IPS DF 6.9 (cell line): Measurements from ENCODE around the gene NKAIN2.
"Not testable (repeated sequence)": the region's sequence is repeated elsewhere in the genome, so short reads cannot be mapped to it uniquely, and the experiment has no call there.

Source experiments
- DNase-seq: peaks from one replicate; pipeline ENCODE4 v3.0.0-alpha.2; 2013; ENCODE audit warnings: low read depth, low spot score
- H3K27ac ChIP-seq: one replicate; pipeline ENCODE4 v1.5.1; 2013; ENCODE audit warnings: low read length, control low read depth
- H3K27me3 ChIP-seq: 2 replicates; pipeline ENCODE4 v1.6.1; 2013; ENCODE audit warnings: mild to moderate bottlenecking, low read length; ENCODE audit not compliant: control insufficient read depth, insufficient read depth
- H3K36me3 ChIP-seq: 2 replicates; pipeline ENCODE4 v1.6.1; 2013; ENCODE audit warnings: low read length; ENCODE audit not compliant: control insufficient read depth, insufficient read depth
- H3K4me1 ChIP-seq: 2 replicates; pipeline ENCODE4 v1.6.1; 2013; ENCODE audit warnings: low read length; ENCODE audit not compliant: control insufficient read depth, insufficient read depth
- H3K4me3 ChIP-seq: 2 replicates; pipeline ENCODE4 v1.5.1; 2013; ENCODE audit warnings: mild to moderate bottlenecking, low read length
- H3K9me3 ChIP-seq: 2 replicates; pipeline ENCODE4 v1.6.1; 2013; ENCODE audit warnings: low read length, inconsistent platforms; ENCODE audit not compliant: control insufficient read depth, insufficient read depth
- WGBS: extraction: QIAGEN DNeasy Blood & Tissue Kit; methylation state at CpG from one replicate; pipeline ENCODE4 v1.1.7; 2013; ENCODE audit warnings: mixed read lengths, missing lambda C conversion rate; ENCODE audit not compliant: insufficient read length, insufficient coverage; 5-methylcytosine and 5-hydroxymethylcytosine counted together

NKAIN2 gene

GRCh38 chr6:124683507-124683906 is 879.8 kb downstream of the NKAIN2 start:
- no peak for DNase-seq
- Histone ChIP-seq H3K4me3 (no peak overlapping the region), H3K36me3 (no peaks in the 10 kb centered on the region), H3K4me1 (no peaks in the 10 kb centered on the region), H3K9me3 (no peaks in the 10 kb centered on the region), H3K27ac (no peak overlapping the region), H3K27me3 (no peaks in the 10 kb centered on the region)
- no CpG with 5 or more reads among the region's 4 CpGs for WGBS

- DNase-seq, result no peak
- H3K4me1 ChIP-seq, result no peaks in the 10 kb centered on the region
- H3K27ac ChIP-seq, result no peak overlapping the region
- WGBS, result no CpG with 5 or more reads among the region's 2 CpGs
- no peaks in the 10 kb centered on the region for H3K36me3 ChIP-seq
- no peaks in the 10 kb centered on the region for H3K9me3 ChIP-seq
- no peak overlapping the region for H3K4me3 ChIP-seq
- H3K27me3 ChIP-seq, result no peaks in the 10 kb centered on the region
Observed at GRCh38 chr6:124684621-124685020, 881.0 kb downstream of the NKAIN2 start.

- Histone ChIP-seq H3K27ac (no peak overlapping the region), H3K36me3 (no peaks in the 10 kb centered on the region), H3K9me3 (no peaks in the 10 kb centered on the region), H3K4me3 (no peak overlapping the region), H3K27me3 (no peaks in the 10 kb centered on the region), H3K4me1 (no peaks in the 10 kb centered on the region)
- no peak for DNase-seq
Observed at GRCh38 chr6:124688369-124688768, 884.7 kb downstream of the NKAIN2 start.

- H3K4me1 ChIP-seq, result no peaks in the 10 kb centered on the region
- no peak overlapping the region for H3K4me3 ChIP-seq
- no CpG with 5 or more reads among the region's 4 CpGs for WGBS
- H3K27ac ChIP-seq, result no peak overlapping the region
- H3K36me3 ChIP-seq, result no peaks in the 10 kb centered on the region
- no peaks in the 10 kb centered on the region for H3K27me3 ChIP-seq
- H3K9me3 ChIP-seq, result no peaks in the 10 kb centered on the region
- no peak for DNase-seq
Observed at GRCh38 chr6:124694139-124694705, 890.6 kb downstream of the NKAIN2 start.

GRCh38 chr6:124699038-124699437 is 895.4 kb downstream of the NKAIN2 start:
- WGBS, result no CpG with 5 or more reads among the region's 2 CpGs

GRCh38 chr6:124703541-124703940 is 899.9 kb downstream of the NKAIN2 start:
- no peak for DNase-seq
- WGBS, result no CpG with 5 or more reads among the region's 2 CpGs

More at GRCh38 chr6:124699038-124699437, 895.4 kb downstream of the NKAIN2 start:
- H3K27me3 ChIP-seq, result no peaks in the 10 kb centered on the region
- H3K9me3 ChIP-seq, result no peaks in the 10 kb centered on the region
- no peak overlapping the region for H3K27ac ChIP-seq
- no peak overlapping the region for H3K4me3 ChIP-seq
- no peaks in the 10 kb centered on the region for H3K36me3 ChIP-seq
- no peaks in the 10 kb centered on the region for H3K4me1 ChIP-seq
- no peak for DNase-seq

GRCh38 chr6:124712532-124712931 is 908.9 kb downstream of the NKAIN2 start:
- H3K4me3 ChIP-seq, H3K4me1 ChIP-seq: not testable (repeated sequence)
- WGBS, result no CpG with 5 or more reads among the region's 17 CpGs

More at GRCh38 chr6:124703541-124703940, 899.9 kb downstream of the NKAIN2 start:
- Histone ChIP-seq H3K27me3 (no peaks in the 10 kb centered on the region), H3K4me1 (no peaks in the 10 kb centered on the region), H3K36me3 (no peaks in the 10 kb centered on the region), H3K4me3 (no peak overlapping the region), H3K9me3 (no peaks in the 10 kb centered on the region), H3K27ac (no peak overlapping the region)

GRCh38 chr6:124714728-124715127 is 911.1 kb downstream of the NKAIN2 start:
- no peaks in the 10 kb centered on the region for H3K9me3 ChIP-seq
- no peaks in the 10 kb centered on the region for H3K4me1 ChIP-seq
- WGBS, result no CpG with 5 or more reads among the region's 2 CpGs
- H3K4me3 ChIP-seq, result no peak overlapping the region
- DNase-seq, result no peak
- no peaks in the 10 kb centered on the region for H3K36me3 ChIP-seq
- no peak overlapping the region for H3K27ac ChIP-seq
- H3K27me3 ChIP-seq, result no peaks in the 10 kb centered on the region

More at GRCh38 chr6:124712532-124712931, 908.9 kb downstream of the NKAIN2 start:
- H3K9me3 ChIP-seq, H3K36me3 ChIP-seq, H3K27ac ChIP-seq, DNase-seq, H3K27me3 ChIP-seq: not testable (repeated sequence)

GRCh38 chr6:124719913-124720312 is 916.2 kb downstream of the NKAIN2 start:
- Histone ChIP-seq H3K9me3 (no peaks in the 10 kb centered on the region), H3K4me3 (no peak overlapping the region), H3K4me1 (no peaks in the 10 kb centered on the region), H3K36me3 (no peaks in the 10 kb centered on the region), H3K27ac (no peak overlapping the region), H3K27me3 (no peaks in the 10 kb centered on the region)
- no peak for DNase-seq

- H3K4me1 ChIP-seq, result no peaks in the 10 kb centered on the region
- no peaks in the 10 kb centered on the region for H3K36me3 ChIP-seq
- no CpG with 5 or more reads among the region's 11 CpGs for WGBS
- no peak overlapping the region for H3K4me3 ChIP-seq
- H3K27me3 ChIP-seq, result no peaks in the 10 kb centered on the region
- no peaks in the 10 kb centered on the region for H3K9me3 ChIP-seq
- no peak overlapping the region for H3K27ac ChIP-seq
- DNase-seq, result no peak
Observed at GRCh38 chr6:124721331-124721730, 917.7 kb downstream of the NKAIN2 start.

- WGBS, result no CpG with 5 or more reads among the region's 3 CpGs
- H3K27ac ChIP-seq, result no peak overlapping the region
Observed at GRCh38 chr6:124722141-124722878, 918.6 kb downstream of the NKAIN2 start.

More at GRCh38 chr6:124722141-124722878, 918.6 kb downstream of the NKAIN2 start:
- no peak overlapping the region for H3K4me3 ChIP-seq
- no peaks in the 10 kb centered on the region for H3K27me3 ChIP-seq
- DNase-seq, result no peak
- no peaks in the 10 kb centered on the region for H3K4me1 ChIP-seq
- no peaks in the 10 kb centered on the region for H3K9me3 ChIP-seq
- H3K36me3 ChIP-seq, result no peaks in the 10 kb centered on the region
